SK-N-SH (cell line): ENCODE results near the gene KRT27.

Source experiments
- GATA2 ChIP-seq: sonication (generic); formaldehyde crosslinking; IDR thresholded peaks from 2 replicates; pipeline ENCODE4 v1.5.0; 2020; ENCODE audit warnings: mild to moderate bottlenecking, missing genetic modification reagents
- USF2 ChIP-seq: fragments of 150-350 bp; IDR thresholded peaks from 2 replicates; pipeline ENCODE4 v1.6.1; 2017; ENCODE audit warnings: antibody characterized with exemption, low read length, low read depth, borderline replicate concordance

- TF ChIP-seq GATA2 (CRISPR knock-in tag) (no peak), USF2 (no peak)
These were observed 46.2 kb upstream of the KRT27 start for GRCh38 chr17:40828454-40829044.
